Measurements from ENCODE around the gene SOX6.
"Not testable (repeated sequence)": the region's sequence is repeated elsewhere in the genome, so short reads cannot be mapped to it uniquely, and the experiment has no call there.

The SOX6 gene
- 0 to 0.75 (median 0.11) reads per million in 9 experiments for total RNA-seq

- no peak for DNase-seq
- Mint-ChIP-seq H3K27ac (no peak within 1 kb of the TSS), H3K27me3 (no peaks in the 10 kb centered on the region), H3K36me3 (ENCODE audit: insufficient read depth) (no peaks in the 10 kb centered on the region), H3K9me3 (peaks cover 5 to 18% of the 10 kb centered on the region in 2 donors), H3K4me3 (no peak within 1 kb of the TSS), H3K4me1 (ENCODE audit: low read depth in 2 of 2) (no peaks in the 10 kb centered on the region)
- no peak for ATAC-seq (replicated peaks)
Observed at GRCh38 chr11:16356057-16356760, at the start of gene SOX6. Gene SOX6 (minus strand): TSS chr11:16356546. CDS start chr11:16341248, 15,298 bp downstream.

GRCh38 chr11:16404781-16405285, 48.5 kb upstream of the SOX6 start:
- no peak overlapping the region for H3K4me3 Mint-ChIP-seq
- no peaks in the 10 kb centered on the region for H3K27me3 Mint-ChIP-seq
- H3K27ac Mint-ChIP-seq, result no peak overlapping the region
- H3K4me1 Mint-ChIP-seq (ENCODE audit: low read depth in 2 of 2), result no peaks in the 10 kb centered on the region
- no peaks in the 10 kb centered on the region for H3K36me3 Mint-ChIP-seq (ENCODE audit: insufficient read depth)
- ATAC-seq (replicated peaks) (no peak), DNase-seq (no peak)
- H3K9me3 Mint-ChIP-seq, result peaks cover 6 to 19% of the 10 kb centered on the region in 2 donors

GRCh38 chr11:16403851-16404250, 47.5 kb upstream of the SOX6 start:
- H3K36me3 Mint-ChIP-seq (ENCODE audit: insufficient read depth), result no peaks in the 10 kb centered on the region
- peaks cover 4 to 19% of the 10 kb centered on the region in 2 donors for H3K9me3 Mint-ChIP-seq
- no peaks in the 10 kb centered on the region for H3K27me3 Mint-ChIP-seq
- H3K4me1 Mint-ChIP-seq (ENCODE audit: low read depth in 2 of 2), result no peaks in the 10 kb centered on the region
- no peak overlapping the region for H3K4me3 Mint-ChIP-seq
- no peak overlapping the region for H3K27ac Mint-ChIP-seq
- no peak for ATAC-seq (replicated peaks)
- DNase-seq, result no peak

GRCh38 chr11:16403448-16403803, 47.1 kb upstream of the SOX6 start:
- Mint-ChIP-seq H3K4me3 (no peak overlapping the region), H3K27me3 (no peaks in the 10 kb centered on the region), H3K36me3 (ENCODE audit: insufficient read depth) (no peaks in the 10 kb centered on the region), H3K9me3 (peaks cover 4 to 19% of the 10 kb centered on the region in 2 donors), H3K4me1 (ENCODE audit: low read depth in 2 of 2) (no peaks in the 10 kb centered on the region), H3K27ac (no peak overlapping the region)
- no peak for ATAC-seq (replicated peaks)
- DNase-seq, result no peak

GRCh38 chr11:16402654-16403447, 46.5 kb upstream of the SOX6 start:
- Mint-ChIP-seq H3K27me3 (no peaks in the 10 kb centered on the region), H3K36me3 (ENCODE audit: insufficient read depth) (no peaks in the 10 kb centered on the region), H3K9me3 (peaks cover 4 to 19% of the 10 kb centered on the region in 2 donors), H3K27ac (no peak overlapping the region), H3K4me3 (no peak overlapping the region), H3K4me1 (ENCODE audit: low read depth in 2 of 2) (no peaks in the 10 kb centered on the region)
- DNase-seq (no peak), ATAC-seq (replicated peaks) (no peak)

- H3K27ac Mint-ChIP-seq, result no peak overlapping the region
- peaks cover 6 to 20% of the 10 kb centered on the region in 2 donors for H3K9me3 Mint-ChIP-seq
- DNase-seq, result no peak
- no peak for ATAC-seq (replicated peaks)
- H3K36me3 Mint-ChIP-seq (ENCODE audit: insufficient read depth), result no peaks in the 10 kb centered on the region
- no peak overlapping the region for H3K4me3 Mint-ChIP-seq
- no peaks in the 10 kb centered on the region for H3K27me3 Mint-ChIP-seq
- H3K4me1 Mint-ChIP-seq (ENCODE audit: low read depth in 2 of 2), result no peaks in the 10 kb centered on the region
Observed at GRCh38 chr11:16397390-16397789, 41.0 kb upstream of the SOX6 start.

GRCh38 chr11:16395601-16396000, 39.3 kb upstream of the SOX6 start:
- Mint-ChIP-seq H3K4me3 (no peak overlapping the region), H3K4me1 (ENCODE audit: low read depth in 2 of 2) (no peaks in the 10 kb centered on the region), H3K27me3 (no peaks in the 10 kb centered on the region), H3K27ac (no peak overlapping the region), H3K9me3 (peaks cover 4 to 12% of the 10 kb centered on the region in 2 donors), H3K36me3 (ENCODE audit: insufficient read depth) (no peaks in the 10 kb centered on the region)
- no peak for ATAC-seq (replicated peaks)
- no peak for DNase-seq

GRCh38 chr11:16394947-16395346, 38.6 kb upstream of the SOX6 start:
- ATAC-seq (replicated peaks), result no peak

GRCh38 chr11:16393340-16393739, 37.0 kb upstream of the SOX6 start:
- no peak for DNase-seq
- H3K27me3 Mint-ChIP-seq, result no peaks in the 10 kb centered on the region
- no peaks in the 10 kb centered on the region for H3K36me3 Mint-ChIP-seq (ENCODE audit: insufficient read depth)
- H3K4me3 Mint-ChIP-seq, result no peak overlapping the region
- no peaks in the 10 kb centered on the region for H3K4me1 Mint-ChIP-seq (ENCODE audit: low read depth in 2 of 2)
- peaks cover 8 to 12% of the 10 kb centered on the region in 2 donors for H3K9me3 Mint-ChIP-seq
- no peak for ATAC-seq (replicated peaks)
- no peak overlapping the region for H3K27ac Mint-ChIP-seq

More at GRCh38 chr11:16394947-16395346, 38.6 kb upstream of the SOX6 start:
- Mint-ChIP-seq H3K4me1 (ENCODE audit: low read depth in 2 of 2) (no peaks in the 10 kb centered on the region), H3K27ac (no peak overlapping the region), H3K4me3 (no peak overlapping the region), H3K9me3 (peaks cover 8 to 12% of the 10 kb centered on the region in 2 donors), H3K36me3 (ENCODE audit: insufficient read depth) (no peaks in the 10 kb centered on the region), H3K27me3 (no peaks in the 10 kb centered on the region)
- no peak for DNase-seq

- H3K27me3 Mint-ChIP-seq, result no peaks in the 10 kb centered on the region
- ATAC-seq (replicated peaks) (no peak), DNase-seq (no peak)
- H3K36me3 Mint-ChIP-seq (ENCODE audit: insufficient read depth), result no peaks in the 10 kb centered on the region
- no peak overlapping the region for H3K27ac Mint-ChIP-seq
- H3K9me3 Mint-ChIP-seq, result peaks cover 8 to 12% of the 10 kb centered on the region in 2 donors
- H3K4me3 Mint-ChIP-seq, result no peak overlapping the region
- no peaks in the 10 kb centered on the region for H3K4me1 Mint-ChIP-seq (ENCODE audit: low read depth in 2 of 2)
Observed at GRCh38 chr11:16392616-16393015, 36.3 kb upstream of the SOX6 start.

GRCh38 chr11:16390826-16391225, 34.5 kb upstream of the SOX6 start:
- not testable (repeated sequence) for H3K4me3 Mint-ChIP-seq; H3K27ac Mint-ChIP-seq; DNase-seq; H3K27me3 Mint-ChIP-seq; ATAC-seq (replicated peaks); H3K4me1 Mint-ChIP-seq (ENCODE audit: low read depth in 2 of 2); H3K36me3 Mint-ChIP-seq (ENCODE audit: insufficient read depth)
- peaks cover 8 to 20% of the 10 kb centered on the region in 2 donors for H3K9me3 Mint-ChIP-seq

- no peak overlapping the region for H3K4me3 Mint-ChIP-seq
- no peak overlapping the region for H3K27ac Mint-ChIP-seq
- DNase-seq (no peak), ATAC-seq (replicated peaks) (no peak)
- H3K27me3 Mint-ChIP-seq, result no peaks in the 10 kb centered on the region
- no peaks in the 10 kb centered on the region for H3K36me3 Mint-ChIP-seq (ENCODE audit: insufficient read depth)
- no peaks in the 10 kb centered on the region for H3K4me1 Mint-ChIP-seq (ENCODE audit: low read depth in 2 of 2)
- peaks cover under 1 to 8% of the 10 kb centered on the region in 2 donors for H3K9me3 Mint-ChIP-seq
Observed at GRCh38 chr11:16385099-16385498, 28.8 kb upstream of the SOX6 start.

GRCh38 chr11:16382638-16383380, 26.5 kb upstream of the SOX6 start:
- Mint-ChIP-seq H3K27me3 (no peaks in the 10 kb centered on the region), H3K27ac (no peak overlapping the region), H3K4me3 (no peak overlapping the region), H3K36me3 (ENCODE audit: insufficient read depth) (no peaks in the 10 kb centered on the region), H3K4me1 (ENCODE audit: low read depth in 2 of 2) (no peaks in the 10 kb centered on the region), H3K9me3 (peaks cover 0 to 8% of the 10 kb centered on the region in 2 donors)
- DNase-seq, result no peak
- ATAC-seq (replicated peaks), result no peak

Measured in effector memory CD8-positive, alpha-beta T cell (primary cell).